HG02759 (cell line): Measurements from ENCODE around the gene STAP2.
"Not testable (repeated sequence)": the region's sequence is repeated elsewhere in the genome, so short reads cannot be mapped to it uniquely, and the experiment has no call there.

ENCODE experiments used
- ATAC-seq: cut with Tn5 transposase; IDR thresholded peaks from one replicate; pipeline ENCODE4 v1.9.1; 2021; ENCODE audit warnings: mild to moderate bottlenecking, moderate library complexity; ENCODE audit not compliant: unreplicated experiment

STAP2 gene

DNA sequence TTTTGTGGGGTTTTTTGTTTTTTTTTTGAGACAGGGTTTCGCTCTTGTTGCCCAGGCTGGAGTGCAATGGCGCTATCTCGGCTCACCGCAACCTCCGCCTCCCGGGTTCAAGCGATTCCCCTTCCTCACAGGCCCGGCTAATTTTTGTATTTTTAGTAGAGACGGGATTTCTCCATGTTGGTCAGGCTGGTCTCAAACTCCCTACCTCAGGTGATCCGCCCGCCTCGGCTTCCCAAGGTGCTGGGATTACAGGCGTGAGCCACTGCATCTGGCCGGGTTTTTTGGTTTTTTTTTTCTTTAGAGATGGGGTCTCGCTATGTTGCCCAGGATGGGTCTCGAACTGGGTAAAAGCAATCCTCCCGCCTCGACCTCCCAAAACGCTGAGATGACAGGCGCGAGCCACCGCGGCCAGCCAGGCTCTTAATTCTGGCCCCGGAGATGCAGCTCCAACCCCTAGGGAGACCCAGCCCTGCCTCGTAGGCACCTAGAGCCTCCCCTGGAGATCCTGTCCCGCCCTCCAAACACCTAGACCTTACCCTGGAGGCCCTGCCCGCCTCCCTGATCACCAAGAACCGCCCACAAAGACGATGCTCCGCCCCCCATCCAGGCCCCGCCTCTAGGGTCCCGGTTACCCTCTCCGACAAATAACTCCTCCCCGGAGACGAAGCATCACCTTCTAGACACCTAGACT is 9.5 kb downstream of the STAP2 start:
- ATAC-seq, result not testable (repeated sequence)

DNA sequence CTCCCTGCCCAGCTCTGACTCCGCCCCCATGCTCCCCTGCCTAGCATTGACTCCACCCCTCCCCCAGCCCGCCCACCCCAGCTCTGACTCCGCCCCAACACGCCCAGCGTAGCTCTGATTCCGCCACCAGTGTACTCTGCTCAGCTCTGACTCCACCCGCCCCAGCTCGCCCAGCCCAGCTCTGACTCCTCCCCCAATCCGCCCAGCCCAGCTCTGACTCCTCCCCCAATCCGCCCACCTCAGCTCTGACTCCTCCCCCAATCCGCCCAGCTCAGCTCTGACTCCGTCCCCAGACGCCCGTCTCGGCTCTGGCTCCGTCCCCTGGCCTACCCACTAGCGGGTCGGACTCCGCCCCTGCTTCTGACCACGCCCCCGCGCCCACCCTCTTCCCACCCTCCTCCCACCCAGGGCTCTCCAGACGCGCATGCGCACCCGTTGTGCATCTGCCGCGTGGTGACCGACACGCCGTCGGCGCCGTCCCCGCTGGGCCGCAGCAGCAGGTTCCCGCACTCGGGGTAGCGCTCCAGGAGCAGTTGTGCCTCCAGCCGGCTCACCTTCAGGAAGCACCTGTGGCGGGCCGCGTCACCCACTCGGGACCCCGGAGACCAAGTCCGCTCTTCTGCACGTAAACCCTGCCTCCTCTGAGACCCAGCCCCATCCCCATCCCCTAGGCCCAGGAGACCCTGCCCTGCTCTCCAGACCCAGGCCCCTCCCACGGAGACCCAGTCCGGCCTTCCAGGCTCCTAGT is 10.2 kb downstream of the STAP2 start:
- ATAC-seq, result peak; percentile 85

DNA sequence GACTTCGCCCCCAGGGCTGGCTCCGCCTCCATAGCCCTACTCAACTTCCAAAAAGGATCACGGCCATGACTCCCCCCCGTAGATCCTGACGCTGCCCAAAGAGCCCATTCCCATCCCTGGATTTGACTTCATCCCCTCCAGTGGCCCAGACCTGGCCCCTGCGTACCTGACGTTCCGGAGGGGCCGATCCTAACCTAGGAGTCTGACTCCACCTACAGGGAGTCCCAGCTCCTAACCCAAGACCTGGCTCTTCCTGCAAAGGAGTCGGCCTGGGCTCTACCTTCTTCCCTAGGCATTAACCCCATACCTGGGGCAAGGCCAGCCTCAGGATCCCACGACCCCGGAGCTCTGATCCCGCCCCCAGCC is 10.8 kb downstream of the STAP2 start:
- no peak for ATAC-seq

DNA sequence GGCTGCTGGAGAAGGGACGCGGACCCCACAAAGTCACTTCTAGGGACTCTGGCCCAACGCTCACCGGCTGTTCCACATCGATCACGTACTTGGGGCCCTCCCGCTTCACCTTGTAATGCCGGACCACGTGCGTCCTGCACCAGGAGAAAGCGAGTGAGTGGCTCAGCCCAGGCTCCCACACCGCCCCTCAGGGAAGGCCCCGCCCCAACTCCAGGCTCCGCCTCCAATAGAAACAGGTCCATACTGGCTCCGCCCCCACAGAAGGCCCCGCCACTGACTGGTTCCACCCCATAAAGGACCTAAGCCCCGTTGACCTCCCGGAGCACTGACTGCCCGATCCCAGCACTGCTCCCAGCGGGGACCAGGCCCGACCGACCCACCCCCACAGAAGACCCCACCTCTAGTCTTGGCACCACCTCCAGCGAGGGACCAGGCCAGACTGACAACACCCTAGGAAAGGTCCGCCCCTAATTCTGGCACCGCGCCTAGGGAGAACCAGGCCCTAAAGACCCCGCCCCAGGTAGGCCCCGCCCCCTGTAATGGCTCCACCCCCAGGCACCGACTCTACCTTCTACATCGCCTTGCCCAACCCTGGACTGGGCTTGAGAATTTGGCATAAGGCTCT is 11.3 kb downstream of the STAP2 start:
- ATAC-seq, result no peak

DNA sequence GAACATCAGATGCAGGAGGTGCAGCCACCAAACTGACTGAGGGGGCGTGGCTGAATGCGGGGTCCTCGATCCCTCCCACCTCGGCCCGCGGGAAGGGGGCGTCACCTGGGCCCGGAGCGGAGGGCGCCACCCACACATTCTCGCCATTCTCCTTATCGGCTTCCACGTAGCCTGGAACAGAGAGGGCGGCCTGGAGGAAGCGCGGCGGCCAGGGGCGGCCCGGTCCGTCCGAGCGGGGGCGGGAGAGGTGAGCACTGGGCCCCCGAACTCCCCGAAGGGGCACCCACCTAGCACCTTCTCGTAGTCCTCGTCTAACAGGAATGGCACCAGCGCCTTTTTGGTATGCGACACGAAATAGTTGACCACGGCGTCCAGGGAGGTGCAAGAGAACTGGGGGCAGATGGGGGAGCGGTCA is 11.8 kb downstream of the STAP2 start:
- ATAC-seq, result no peak

DNA sequence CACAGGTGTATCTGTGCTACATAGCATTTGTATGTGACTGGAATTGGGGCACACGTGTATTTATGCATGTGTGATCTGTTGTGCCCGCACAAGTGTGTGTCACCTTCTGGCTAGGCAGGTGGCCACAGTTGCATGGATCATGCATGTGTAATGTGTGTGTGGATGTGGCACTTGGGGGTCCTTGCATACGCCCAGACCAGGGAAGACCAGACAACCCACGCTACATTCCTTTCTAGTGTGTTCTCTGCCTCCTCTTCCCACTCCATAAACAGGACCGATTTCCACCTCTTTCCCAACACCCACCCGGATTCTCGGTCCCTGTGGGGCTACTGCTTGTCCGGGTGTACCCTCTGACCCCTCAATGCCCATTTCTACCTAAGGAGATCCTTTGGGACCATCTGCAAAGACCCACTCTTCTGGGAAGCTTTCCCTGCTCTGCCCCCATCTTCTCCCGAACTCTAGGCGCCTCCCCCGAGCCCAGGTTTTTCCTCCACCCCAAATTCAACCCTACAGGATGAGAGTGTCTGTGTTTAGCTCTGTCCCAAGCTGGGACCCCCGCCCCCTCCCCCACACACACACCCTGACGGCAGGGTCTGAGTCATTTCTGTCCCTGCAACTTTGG is 12.3 kb downstream of the STAP2 start:
- no peak for ATAC-seq

DNA sequence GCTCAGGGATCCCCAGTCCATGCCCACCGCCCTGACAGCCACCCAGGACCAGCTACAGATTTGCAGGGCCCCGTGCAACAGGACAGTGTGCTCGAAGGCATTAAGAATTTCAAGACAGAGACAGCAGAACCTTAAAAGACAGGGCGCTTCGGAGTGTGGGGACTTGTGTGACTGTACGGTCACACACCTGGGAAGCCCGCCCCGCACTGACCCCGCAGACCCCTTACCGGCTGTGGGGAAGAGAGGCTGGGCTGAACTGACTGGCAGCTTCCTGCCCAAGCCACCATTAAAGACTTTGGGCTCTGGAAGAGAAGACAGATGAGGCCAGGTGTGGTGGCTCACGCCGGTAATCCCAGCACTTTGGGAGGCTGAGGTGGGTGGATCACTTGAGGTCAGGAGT is 14.4 kb downstream of the STAP2 start:
- ATAC-seq, result no peak

DNA sequence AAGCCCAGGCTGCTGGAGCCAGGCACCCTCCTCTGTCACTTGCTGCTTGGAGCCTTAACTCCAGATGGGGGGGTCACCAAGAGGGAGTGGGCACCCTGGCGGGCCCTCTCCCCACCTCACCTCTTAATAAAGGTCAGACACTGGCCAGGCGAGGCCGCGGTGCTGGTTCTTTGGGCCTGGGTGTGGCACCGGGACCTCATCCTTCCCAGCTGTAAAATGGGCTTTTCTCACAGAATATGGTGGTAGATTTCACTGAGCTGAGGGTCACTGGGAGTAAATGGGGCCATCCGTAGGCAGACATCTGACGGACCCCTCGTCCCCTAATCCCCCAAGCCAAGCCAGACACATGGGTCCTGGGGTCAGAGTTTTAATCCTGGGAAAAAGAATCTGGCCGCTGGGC is 14.9 kb downstream of the STAP2 start:
- ATAC-seq, result no peak

DNA sequence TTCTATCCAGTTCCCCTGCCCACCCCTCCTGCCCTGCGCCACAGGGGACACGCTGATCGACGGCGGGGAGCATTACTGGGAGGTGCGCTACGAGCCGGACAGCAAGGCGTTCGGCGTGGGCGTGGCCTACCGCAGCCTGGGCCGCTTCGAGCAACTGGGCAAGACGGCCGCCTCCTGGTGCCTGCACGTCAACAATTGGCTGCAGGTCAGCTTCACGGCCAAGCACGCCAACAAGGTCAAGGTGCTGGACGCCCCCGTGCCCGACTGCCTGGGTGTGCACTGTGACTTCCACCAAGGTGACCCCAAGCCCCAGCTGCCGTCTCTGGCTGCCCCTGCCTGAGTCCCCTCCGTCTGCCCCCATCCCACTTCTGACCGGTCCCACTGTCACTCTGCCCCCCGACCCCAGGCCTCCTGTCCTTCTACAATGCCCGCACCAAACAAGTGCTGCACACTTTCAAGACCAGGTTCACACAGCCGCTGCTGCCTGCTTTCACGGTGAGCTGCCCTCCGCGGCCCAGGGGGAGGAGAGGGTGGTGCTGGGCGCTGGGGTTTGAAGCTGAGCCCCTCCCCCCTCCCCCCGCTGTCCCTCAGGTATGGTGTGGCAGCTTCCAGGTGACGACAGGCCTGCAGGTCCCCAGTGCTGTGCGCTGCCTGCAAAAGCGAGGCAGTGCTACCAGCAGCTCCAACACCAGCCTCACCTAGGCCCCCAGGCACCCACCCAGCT is 15.5 kb downstream of the STAP2 start:
- ATAC-seq, result no peak

DNA sequence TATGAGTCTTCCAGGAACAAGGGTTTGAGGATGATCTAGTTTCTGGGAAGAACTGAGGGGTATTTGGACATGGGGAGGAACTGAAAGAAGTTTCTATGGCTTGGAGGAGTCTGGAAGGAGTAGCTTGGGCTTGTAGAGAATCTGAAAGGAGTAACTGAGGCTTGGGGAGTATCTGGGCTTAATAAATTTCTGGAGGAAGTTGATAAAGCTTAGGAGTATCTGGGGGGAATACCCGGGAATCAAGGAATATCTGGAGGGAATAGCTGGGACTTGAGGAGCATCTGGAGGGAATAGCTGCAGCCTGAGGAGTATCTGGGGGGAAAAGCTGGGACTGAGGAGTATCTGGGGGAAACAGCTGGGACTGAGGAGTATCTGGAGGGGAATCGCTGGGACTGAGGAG is 18.2 kb downstream of the STAP2 start:
- ATAC-seq, result no peak

DNA sequence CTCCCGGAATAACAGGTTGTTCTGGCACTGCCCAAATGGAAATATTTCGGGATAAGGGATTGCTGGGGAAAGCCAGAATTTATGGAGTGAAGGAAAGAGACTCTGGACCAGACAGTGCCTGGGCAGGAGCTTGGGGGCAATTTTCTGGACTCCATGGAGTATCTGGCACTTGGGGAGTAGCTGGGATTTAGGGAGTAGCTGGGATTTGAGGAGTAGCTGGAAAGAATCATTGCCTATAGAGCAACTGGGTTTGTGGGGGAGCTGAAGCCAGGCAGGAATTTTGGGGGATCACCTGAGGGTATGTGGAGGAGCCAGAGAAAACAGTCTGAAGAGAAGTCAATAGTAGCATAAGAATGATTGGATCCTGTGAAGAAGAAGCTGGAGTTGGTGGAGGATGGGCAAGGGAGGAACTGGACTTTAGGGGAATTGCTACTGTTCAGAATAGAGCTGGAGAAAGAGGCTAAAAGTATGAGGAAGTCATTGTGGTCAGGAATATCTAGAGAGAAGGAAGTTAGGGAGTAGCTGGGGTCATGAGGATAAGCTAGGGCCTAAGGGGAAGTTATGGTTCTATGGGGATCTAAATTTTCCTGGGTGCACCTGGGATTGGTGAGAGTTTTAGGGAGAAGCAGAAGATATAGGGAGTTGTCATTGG is 19.4 kb downstream of the STAP2 start:
- ATAC-seq, result no peak

DNA sequence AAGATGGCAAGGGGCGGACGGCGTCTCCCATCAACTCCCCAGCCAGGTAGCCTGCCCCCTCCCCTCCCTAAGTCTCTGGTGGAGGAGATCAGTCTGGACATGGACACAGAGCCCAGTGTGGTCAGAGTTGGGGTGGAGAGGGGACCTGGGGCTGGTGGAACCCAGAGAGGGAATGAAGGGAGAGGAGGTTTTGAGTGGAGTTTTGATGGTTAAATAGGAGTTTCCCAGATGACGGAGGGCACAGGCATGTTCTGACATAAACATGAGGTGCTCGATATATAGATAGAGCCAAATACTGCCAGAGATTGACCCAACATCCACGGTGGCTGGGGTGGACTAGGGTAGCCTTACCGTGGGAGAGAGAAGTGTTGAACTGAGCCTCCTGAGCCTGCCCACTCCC is 20.2 kb downstream of the STAP2 start:
- ATAC-seq, result no peak

DNA sequence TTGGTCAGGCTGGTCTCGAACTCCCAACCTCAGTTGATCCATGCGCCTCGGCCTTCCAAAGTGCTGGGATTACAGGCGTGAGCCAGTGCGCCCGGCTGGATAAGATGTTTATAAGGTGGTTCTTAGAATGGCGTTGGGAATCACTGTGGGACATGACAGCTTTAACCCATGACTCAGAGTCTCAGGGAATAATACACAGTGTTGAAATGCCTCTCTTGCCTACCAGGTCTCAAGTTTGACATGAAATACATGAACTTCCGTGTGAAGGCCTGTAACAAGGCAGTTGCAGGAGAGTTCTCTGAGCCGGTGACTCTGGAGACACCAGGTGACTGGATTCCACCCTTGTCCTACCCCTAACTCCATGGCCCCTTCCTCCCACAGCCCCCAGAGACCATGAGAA is 21.7 kb downstream of the STAP2 start:
- no peak for ATAC-seq

DNA sequence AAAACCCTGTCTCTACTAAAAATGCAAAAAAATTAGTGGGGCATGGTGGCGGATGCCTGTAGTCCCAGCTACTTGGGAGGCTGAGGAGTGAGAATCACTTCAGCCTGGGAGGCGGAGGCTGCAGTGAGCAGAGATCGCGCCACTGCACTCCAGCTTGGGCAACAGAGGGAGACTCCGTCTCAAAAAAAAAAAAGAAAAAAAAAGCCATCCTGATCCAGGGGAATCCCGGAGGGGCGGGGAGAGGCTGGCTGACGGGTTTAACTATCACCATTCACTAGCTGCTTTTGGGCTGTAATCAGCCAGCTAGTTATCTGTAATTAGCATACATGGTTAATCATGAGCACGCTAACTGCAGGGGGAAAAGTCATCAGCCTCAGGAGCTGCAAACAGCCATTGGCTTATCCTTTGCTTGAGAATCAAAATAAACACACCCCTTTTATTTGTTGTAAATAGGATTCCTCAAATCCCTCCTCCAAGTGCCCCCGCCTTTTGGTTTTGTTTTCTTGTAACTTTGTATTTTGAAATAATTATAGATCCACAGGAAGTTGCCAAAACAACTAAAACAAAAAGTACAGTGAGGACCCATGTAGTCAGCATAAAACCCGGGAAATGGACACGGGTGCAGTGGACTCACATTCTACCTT is 24.7 kb downstream of the STAP2 start:
- ATAC-seq, result no peak

DNA sequence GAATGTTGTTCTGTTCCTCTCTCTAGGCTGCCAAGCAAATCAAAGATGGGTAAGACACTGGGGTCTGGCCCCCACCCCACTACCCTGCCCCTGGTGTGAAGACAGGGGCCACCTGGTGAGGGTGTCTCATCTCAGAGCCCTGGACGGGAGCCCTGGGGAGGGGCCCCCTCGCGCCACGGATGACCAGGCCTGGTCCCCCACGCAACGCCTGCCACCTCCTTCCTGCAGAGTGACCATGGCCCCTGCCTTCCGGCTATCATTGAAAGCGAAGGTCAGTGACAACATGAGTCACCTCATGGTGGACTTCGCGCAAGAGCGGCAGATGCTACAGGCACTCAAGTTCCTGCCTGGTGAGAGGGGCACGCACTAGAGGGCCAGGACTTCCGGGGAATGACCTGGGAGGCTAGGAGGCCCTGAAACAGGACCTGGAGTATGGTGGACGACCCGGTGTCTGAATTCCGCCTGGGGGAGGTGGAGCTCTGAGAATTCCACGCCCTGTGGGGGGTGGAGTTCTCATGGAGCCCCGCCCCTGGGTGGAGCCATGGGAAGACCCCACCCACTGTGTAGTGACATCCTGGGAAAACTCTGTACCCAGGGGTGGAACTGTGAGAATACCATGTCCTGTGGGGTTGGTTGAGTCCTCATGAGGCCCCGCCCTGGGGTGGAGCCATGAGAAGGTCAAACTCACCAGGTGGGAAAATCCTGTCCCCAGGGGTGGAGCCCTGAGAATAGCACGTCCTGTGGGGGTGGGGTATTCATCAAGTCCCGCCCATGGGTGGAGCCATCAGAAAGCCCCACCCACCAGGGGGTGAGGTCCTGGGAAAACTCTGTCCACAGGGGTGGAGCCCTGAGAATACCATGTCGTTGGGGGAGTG is 28.1 kb downstream of the STAP2 start:
- no peak for ATAC-seq

DNA sequence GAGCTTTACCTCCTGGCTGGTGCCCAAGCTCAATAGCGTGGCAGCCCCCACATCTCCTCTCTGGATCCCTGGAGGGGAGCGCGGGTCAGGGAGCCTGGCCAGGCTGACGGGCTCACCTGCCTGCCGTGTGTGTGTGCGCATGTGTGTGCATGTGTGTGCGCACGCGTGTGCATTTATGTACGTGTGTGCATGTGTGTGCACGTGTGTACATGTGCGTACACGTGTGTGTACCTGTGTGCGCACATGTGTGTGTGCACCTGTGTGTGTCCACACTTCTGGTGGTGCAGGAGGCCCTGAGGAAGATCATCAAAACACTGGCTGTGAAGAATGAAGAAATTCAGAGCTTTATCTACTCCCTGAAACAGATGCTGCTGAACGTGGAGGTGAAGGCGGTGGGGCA is 33.0 kb downstream of the STAP2 start:
- ATAC-seq, result no peak

DNA sequence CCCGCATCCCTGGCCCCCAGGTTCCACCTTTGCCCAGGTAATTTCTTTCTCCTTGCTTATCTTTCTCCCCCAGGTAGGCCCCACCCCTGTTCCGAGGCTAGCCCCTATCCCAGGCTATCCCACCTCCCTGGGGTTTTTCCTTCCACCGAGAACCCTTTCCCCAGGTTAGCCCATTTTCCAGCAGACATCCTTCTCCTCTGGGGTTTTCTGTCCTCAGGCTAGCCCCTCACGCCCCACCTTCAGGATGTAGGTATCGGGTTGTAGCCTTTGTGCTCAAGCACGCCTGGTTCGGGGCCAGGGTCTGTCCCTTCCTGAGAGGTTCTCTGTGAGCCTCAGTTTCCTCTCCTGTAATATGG is 33.4 kb downstream of the STAP2 start:
- no peak for ATAC-seq

DNA sequence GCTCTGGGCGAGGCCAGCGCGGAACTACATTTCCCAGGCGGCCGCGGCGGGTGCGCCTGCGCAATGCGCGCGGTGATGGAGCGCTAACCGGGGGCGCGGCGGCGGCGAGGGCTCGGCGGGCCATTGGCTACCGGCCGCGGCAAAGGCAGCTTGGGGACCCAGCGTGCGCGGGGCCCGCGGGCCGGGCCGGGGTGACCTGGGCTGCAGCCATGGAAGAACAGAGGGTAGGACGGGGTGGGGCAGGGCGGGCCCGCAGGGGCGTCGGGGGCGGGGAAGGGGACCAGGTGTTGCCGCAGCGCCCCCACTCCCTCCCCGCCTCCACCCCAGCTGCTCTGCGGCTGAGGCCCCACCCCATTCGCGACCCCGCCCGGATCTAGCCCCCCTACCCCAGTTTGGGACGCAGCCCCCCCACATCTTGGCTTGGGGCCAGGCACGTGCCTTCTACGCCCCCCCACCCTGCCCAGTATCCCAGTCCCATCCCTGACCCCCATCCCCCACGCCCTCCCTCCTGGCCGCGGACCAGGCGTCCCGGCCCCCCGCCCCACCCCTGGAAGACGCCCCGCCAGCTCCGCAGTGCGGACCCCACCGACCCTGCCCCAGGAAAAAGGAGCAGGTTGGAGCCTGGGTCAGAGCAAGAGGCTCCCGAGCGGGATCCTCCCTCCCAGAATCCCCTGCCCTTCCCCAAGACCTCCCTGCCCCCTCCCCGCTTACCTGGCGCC is 33.9 kb downstream of the STAP2 start, which contains the start of gene FSD1:
Gene FSD1, plus strand, starts transcription at position 61 of the 719 bp plus-strand sequence. Its CDS starts 149 bp downstream, at position 210.
- ATAC-seq, result no peak
